IMR-90 (cell line): ENCODE measurements around the gene TMEM121B. TPM values are rescaled to one million over a fixed set of nuclear protein-coding genes. Genes with fewer than 3 reads are reported as not detected.

Source experiments
- ATAC-seq: fragments of 200-7000 bp; cut with Tn5 transposase; 2 replicates; pipeline ENCODE4 v1.9.1; 2020; ENCODE audit warnings: low read depth, mild to moderate bottlenecking, moderate library complexity
- BruUV-seq: library from RNA; stranded (reverse); fragments of 400-500 nt; replicated peaks from 2 replicates; lab custom pipeline; 2021; lab: Mats Ljungman, UMichigan
- CTCF ChIA-PET: fragments of 300-600 bp; formaldehyde crosslinking; extraction: SDS; loops from one replicate; lab custom pipeline; 2021; ENCODE audit warnings: antibody characterized with exemption; lab: Yijun Ruan, JAX
- POLR2A ChIA-PET: fragments of 300-600 bp; sonication (Branson Sonifier 250); formaldehyde crosslinking; loops from one replicate; lab custom pipeline; 2022; ENCODE audit warnings: antibody characterized with exemption; ENCODE audit not compliant: unreplicated experiment; lab: Charles Lee
- DNase-seq: peaks from one replicate; pipeline ENCODE4 v3.0.0; 2013
- H2AFZ ChIP-seq: replicated peaks from 2 replicates; pipeline ENCODE3; 2013; ENCODE audit warnings: low read length, mild to moderate bottlenecking; ENCODE audit not compliant: poor library complexity
- H2AK5ac ChIP-seq: 2 replicates; pipeline ENCODE4 v1.6.1; 2013; ENCODE audit warnings: low read depth, low read length, inconsistent platforms
- H2AK9ac ChIP-seq: replicated peaks from 2 replicates; pipeline ENCODE3; 2013; ENCODE audit warnings: mild to moderate bottlenecking, low read depth, low read length, moderate library complexity; ENCODE audit not compliant: poor library complexity
- H2BK120ac ChIP-seq: 2 replicates; pipeline ENCODE4 v1.6.1; 2013; ENCODE audit warnings: low read depth, low read length, inconsistent platforms
- H2BK15ac ChIP-seq: 3 replicates; pipeline ENCODE4 v1.6.1; 2013; ENCODE audit warnings: low read depth, low read length, inconsistent platforms
- H2BK20ac ChIP-seq: 2 replicates; pipeline ENCODE4 v1.6.1; 2013; ENCODE audit warnings: low read depth, mild to moderate bottlenecking, inconsistent platforms, low read length, moderate library complexity
- H2BK5ac ChIP-seq: 2 replicates; pipeline ENCODE4 v1.6.1; 2013; ENCODE audit warnings: mild to moderate bottlenecking, low read depth, low read length, inconsistent platforms; ENCODE audit not compliant: poor library complexity, severe bottlenecking
- H3K14ac ChIP-seq: replicated peaks from 2 replicates; pipeline ENCODE4 v1.6.1; 2013; ENCODE audit warnings: low read depth, low read length, inconsistent platforms
- H3K18ac ChIP-seq: 2 replicates; pipeline ENCODE4 v1.6.1; 2013; ENCODE audit warnings: low read depth, low read length, control low read depth
- H3K23ac ChIP-seq: 2 replicates; pipeline ENCODE4 v1.6.1; 2013; ENCODE audit warnings: low read depth, low read length, inconsistent platforms
- H3K27ac ChIP-seq: 2 replicates; pipeline ENCODE4 v1.5.1; 2013; ENCODE audit warnings: mild to moderate bottlenecking, control low read depth, low read length; ENCODE audit not compliant: insufficient read depth
- H3K27me3 ChIP-seq: 2 replicates; pipeline ENCODE4 v1.6.1; 2013; ENCODE audit warnings: low read length; ENCODE audit not compliant: control insufficient read depth, insufficient read depth
- H3K36me3 ChIP-seq: 2 replicates; pipeline ENCODE4 v1.6.1; 2013; ENCODE audit warnings: low read length, mixed read lengths; ENCODE audit not compliant: control insufficient read depth, insufficient read depth
- H3K4ac ChIP-seq: 2 replicates; pipeline ENCODE4 v1.6.1; 2013; ENCODE audit warnings: low read depth, low read length, inconsistent platforms
- H3K4me1 ChIP-seq: 2 replicates; pipeline ENCODE4 v1.6.1; 2013; ENCODE audit warnings: low read length, mixed read lengths; ENCODE audit not compliant: control insufficient read depth, insufficient read depth
- H3K4me2 ChIP-seq: 2 replicates; pipeline ENCODE4 v1.6.1; 2013; ENCODE audit warnings: low read depth, mild to moderate bottlenecking, control low read depth, low read length, moderate library complexity
- H3K4me3 ChIP-seq: 2 replicates; pipeline ENCODE4 v1.5.1; 2013; ENCODE audit warnings: low read depth, mild to moderate bottlenecking, control low read depth, low read length, moderate library complexity; ENCODE audit not compliant: insufficient read depth
- H3K56ac ChIP-seq: 2 replicates; pipeline ENCODE4 v1.6.1; 2013; ENCODE audit warnings: low read length, inconsistent platforms; ENCODE audit not compliant: insufficient read depth; ENCODE audit errors: extremely low read depth
- H3K79me1 ChIP-seq, 2 experiments: 2 replicates each; pipeline ENCODE4 v1.6.1; 2013; ENCODE audit warnings: low read length in 2 of 2, inconsistent platforms in 1 of 2, low read depth in 1 of 2
- H3K9ac ChIP-seq: 2 replicates; pipeline ENCODE4 v1.6.1; 2013; ENCODE audit warnings: low read depth, low read length, control low read depth
- H3K9me1 ChIP-seq: 2 replicates; pipeline ENCODE4 v1.6.1; 2013; ENCODE audit warnings: low read length, inconsistent platforms; ENCODE audit not compliant: insufficient read depth
- H3K9me3 ChIP-seq: 2 replicates; pipeline ENCODE4 v1.6.1; 2013; ENCODE audit warnings: low read length; ENCODE audit not compliant: control insufficient read depth, insufficient read depth
- H4K20me1 ChIP-seq: 2 replicates; pipeline ENCODE4 v1.6.1; 2013; ENCODE audit warnings: low read length, inconsistent platforms; ENCODE audit not compliant: insufficient read depth
- H4K5ac ChIP-seq: 2 replicates; pipeline ENCODE4 v1.6.1; 2013; ENCODE audit warnings: mild to moderate bottlenecking, low read depth, low read length, control low read depth
- H4K8ac ChIP-seq, 2 experiments: 2 replicates each; pipeline ENCODE4 v1.6.1; 2013; ENCODE audit warnings: low read depth in 2 of 2, low read length in 2 of 2, control low read depth in 1 of 2, inconsistent platforms in 1 of 2
- H4K91ac ChIP-seq: 2 replicates; pipeline ENCODE4 v1.6.1; 2013; ENCODE audit warnings: low read depth, low read length, inconsistent platforms; ENCODE audit not compliant: insufficient read depth
- BHLHE40 ChIP-seq: fragments of 150-350 bp; IDR thresholded peaks from 2 replicates; pipeline ENCODE4 v1.6.1; 2016; ENCODE audit warnings: mild to moderate bottlenecking, low read depth, low read length
- CEBPB ChIP-seq: IDR thresholded peaks from 2 replicates; pipeline ENCODE4 v1.6.1; 2012; ENCODE audit warnings: low read depth, low read length, improper control_type of control experiment
- CHD1 ChIP-seq: IDR thresholded peaks from 2 replicates; pipeline ENCODE4 v1.6.1; 2012; ENCODE audit warnings: low read depth, low read length, improper control_type of control experiment
- CTCF ChIP-seq: conservative IDR thresholded peaks from 2 replicates; pipeline ENCODE4 v1.5.1; 2012; ENCODE audit warnings: mild to moderate bottlenecking, low read depth, low read length, improper control_type of control experiment
- ELK1 ChIP-seq: fragments of 150-350 bp; IDR thresholded peaks from 2 replicates; pipeline ENCODE4 v1.6.1; 2016; ENCODE audit warnings: low read depth, mild to moderate bottlenecking, low read length, moderate library complexity, borderline replicate concordance
- FOS ChIP-seq: fragments of 150-350 bp; IDR thresholded peaks from 2 replicates; pipeline ENCODE4 v1.6.1; 2016; ENCODE audit warnings: low read depth, low read length
- MAFK ChIP-seq: IDR thresholded peaks from 2 replicates; pipeline ENCODE4 v1.6.1; 2012; ENCODE audit warnings: low read depth, low read length, improper control_type of control experiment
- MAZ ChIP-seq: IDR thresholded peaks from 2 replicates; pipeline ENCODE4 v1.6.1; 2012; ENCODE audit warnings: low read depth, mild to moderate bottlenecking, low read length, improper control_type of control experiment, moderate library complexity, borderline replicate concordance
- MXI1 ChIP-seq: IDR thresholded peaks from 2 replicates; pipeline ENCODE4 v1.6.1; 2012; ENCODE audit warnings: low read depth, mild to moderate bottlenecking, low read length, moderate library complexity, borderline replicate concordance
- NFE2L2 ChIP-seq: fragments of 150-350 bp; IDR thresholded peaks from 2 replicates; pipeline ENCODE4 v1.6.1; 2016; ENCODE audit warnings: low read depth, mild to moderate bottlenecking, low read length
- POLR2A ChIP-seq: IDR thresholded peaks from 2 replicates; pipeline ENCODE4 v1.6.1; 2012; ENCODE audit warnings: mild to moderate bottlenecking, low read depth, low read length
- RAD21 ChIP-seq: IDR thresholded peaks from 2 replicates; pipeline ENCODE4 v1.6.1; 2012; ENCODE audit warnings: low read length, improper control_type of control experiment
- RCOR1 ChIP-seq: IDR thresholded peaks from 2 replicates; pipeline ENCODE4 v1.6.1; 2012; ENCODE audit warnings: mild to moderate bottlenecking, low read length, improper control_type of control experiment; ENCODE audit not compliant: insufficient replicate concordance
- RFX5 ChIP-seq: IDR thresholded peaks from 2 replicates; pipeline ENCODE4 v1.8.0; 2012; ENCODE audit warnings: low read depth, mild to moderate bottlenecking, low read length, moderate library complexity
- SMC3 ChIP-seq: fragments of 150-350 bp; IDR thresholded peaks from 2 replicates; pipeline ENCODE4 v1.6.1; 2016; ENCODE audit warnings: low read depth, mild to moderate bottlenecking, antibody characterized with exemption, low read length, moderate library complexity
- USF2 ChIP-seq: fragments of 150-350 bp; IDR thresholded peaks from 2 replicates; pipeline ENCODE4 v1.6.1; 2017; ENCODE audit warnings: mild to moderate bottlenecking, antibody characterized with exemption, low read length, low read depth
- WGBS, 2 experiments: methylation state at CpG; one replicate each; pipeline versions ENCODE4 v1.1.5 to v1.1.7; 2013; ENCODE audit warnings: missing lambda C conversion rate in 2 of 2; ENCODE audit not compliant: insufficient read length in 1 of 2; ENCODE audit errors: extremely low coverage in 2 of 2; 5-methylcytosine and 5-hydroxymethylcytosine counted together
- dilution Hi-C: fragments of 300-500 bp; cut with HindIII; formaldehyde crosslinking; loops from one replicate; pipeline ENCODE4 v1.14.3; 2018; ENCODE audit warnings: low sequenced_read_pairs; ENCODE audit not compliant: unreplicated experiment
- in situ Hi-C: fragments of 300-500 bp; cut with MboI; formaldehyde crosslinking; loops from 3 replicates; pipeline ENCODE4 v1.14.3; 2019; ENCODE audit warnings: low sequenced_read_pairs, inconsistent platforms, mixed read lengths
- intact Hi-C: fragments of 100-400 bp; cut with micrococcal nuclease; formaldehyde crosslinking; loops from 2 replicates; pipeline ENCODE4 v1.10.0; 2022
- polyA plus RNA-seq, 3 experiments: library from polyadenylated mRNA; depleted of rRNA; stranded (reverse); fragments of >200 nt; gene quantifications; 2 replicates each; pipeline ENCODE4 v1.2.3, GENCODE V29; 2012; ENCODE audit warnings: low replicate concordance in 1 of 3
- total RNA-seq: library from RNA; depleted of rRNA; stranded (reverse); fragments of >200 nt; gene quantifications from 2 replicates; pipeline ENCODE4 v1.2.3, GENCODE V29; 2012

Gene TMEM121B
- total and polyA plus RNA-seq, 2 of the 4 experiments (the other 2 are of a cell fraction), result under 0.01 to 0.29 TPM

- Histone ChIP-seq H2BK15ac (no peak overlapping the region), H3K4me3 (no peak overlapping the region), H3K79me1 (no peaks in the 10 kb centered on the region), H2BK120ac (no peak overlapping the region), H3K9me1 (no peaks in the 10 kb centered on the region), H2BK5ac (no peak overlapping the region), H3K23ac (no peak overlapping the region), H4K20me1 (no peaks in the 10 kb centered on the region), H2AFZ (no peak overlapping the region), H2AK5ac (no peak overlapping the region), H4K8ac (no peak overlapping the region), H3K27me3 (peaks cover 28% of the 10 kb centered on the region), H3K18ac (no peak overlapping the region), H3K27ac (no peak overlapping the region), H3K9ac (no peak overlapping the region), H3K36me3 (no peaks in the 10 kb centered on the region), H3K14ac (no peak overlapping the region), H3K4me1 (no peaks in the 10 kb centered on the region), H4K91ac (no peak overlapping the region), H2BK20ac (no peak overlapping the region), H4K5ac (no peak overlapping the region), H3K4ac (no peak overlapping the region), H2AK9ac (no peak overlapping the region), H3K4me2 (no peak overlapping the region), H3K9me3 (no peaks in the 10 kb centered on the region), H3K56ac (no peak overlapping the region)
- no TSS peak for BruUV-seq
- ChIA-PET CTCF (interaction anchor here (1.3 kb wide), 1 partner anchor 54 kb away, joined by 3 read pairs; no protein-coding TSS in a partner anchor), POLR2A (no interaction called here)
- TF ChIP-seq ELK1 (no peak), CTCF (no peak), NFE2L2 (no peak), RFX5 (no peak), SMC3 (no peak), BHLHE40 (no peak), CEBPB (no peak), USF2 (no peak), MAFK (no peak), MAZ (no peak), RAD21 (no peak), POLR2A (no peak), FOS (no peak), MXI1 (no peak), CHD1 (no peak), RCOR1 (no peak)
- WGBS, 2 experiments, result no CpG with 5 or more reads among the region's 3 CpGs
- DNase-seq (no peak), ATAC-seq (no peak)
- in situ Hi-C loops (no loop called here), intact Hi-C loops (no loop called here), dilution Hi-C loops (no loop called here)
Measured at GRCh38 chr22:17117400-17117799, 3.8 kb downstream of the TMEM121B start.
